ENCODE measurements around the gene CES2.
A peak's percentile ranks its signal among the peaks of the same experiment; 100 is the strongest.
"Not testable (repeated sequence)": the region's sequence is repeated elsewhere in the genome, so short reads cannot be mapped to it uniquely, and the experiment has no call there.

Gene CES2

GRCh38 chr16:66937725-66938337 lies 2.5 kb downstream of the CES2 start:
- DNase-seq: no peak

GRCh38 chr16:66939366-66939765 lies 4.0 kb downstream of the CES2 start:
- DNase-seq: no peak

GRCh38 chr16:66940236-66940635 lies 4.9 kb downstream of the CES2 start:
- DNase-seq: no peak

- no peak for DNase-seq
These were observed 7.7 kb downstream of the CES2 start for GRCh38 chr16:66942981-66943380.

- DNase-seq: no peak
These were observed 8.2 kb downstream of the CES2 start for GRCh38 chr16:66943426-66944053.

GRCh38 chr16:66944054-66944441 lies 8.7 kb downstream of the CES2 start:
- no peak for DNase-seq

GRCh38 chr16:66944971-66945370 lies 9.7 kb downstream of the CES2 start:
- DNase-seq: not testable (repeated sequence)

GRCh38 chr16:66945939-66946338 lies 10.6 kb downstream of the CES2 start:
- no peak for DNase-seq

GRCh38 chr16:66946541-66946940 lies 11.2 kb downstream of the CES2 start:
- no peak for DNase-seq

GRCh38 chr16:66946974-66947301 lies 11.6 kb downstream of the CES2 start:
- DNase-seq: no peak

- DNase-seq: peak; percentile 87
These were observed 12.2 kb downstream of the CES2 start for GRCh38 chr16:66947302-66948065.

- DNase-seq: peak; percentile 36
These were observed 13.0 kb downstream of the CES2 start for GRCh38 chr16:66948134-66948836.

- DNase-seq: no peak
These were observed 13.5 kb downstream of the CES2 start for GRCh38 chr16:66948837-66949225.

GRCh38 chr16:66949472-66949871 lies 14.2 kb downstream of the CES2 start:
- no peak for DNase-seq

- DNase-seq: no peak
These were observed 15.1 kb downstream of the CES2 start for GRCh38 chr16:66950437-66950836.

- no peak for DNase-seq
These were observed 15.9 kb downstream of the CES2 start for GRCh38 chr16:66950971-66951790.

GRCh38 chr16:66952430-66953110 lies 17.3 kb downstream of the CES2 start:
- DNase-seq: no peak

- DNase-seq: no peak
These were observed 18.3 kb downstream of the CES2 start for GRCh38 chr16:66953462-66954096.

GRCh38 chr16:66954097-66954659 lies 18.9 kb downstream of the CES2 start:
- peak; percentile 79 for DNase-seq

- not testable (repeated sequence) for DNase-seq
These were observed 20.2 kb downstream of the CES2 start for GRCh38 chr16:66955363-66956153.

GRCh38 chr16:66956154-66956457 lies 20.8 kb downstream of the CES2 start:
- not testable (repeated sequence) for DNase-seq
